Left lung (tissue), 10 donors: Measurements from ENCODE around the gene SOWAHD. TPM values are rescaled to one million over a fixed set of nuclear protein-coding genes. Genes with fewer than 3 reads are reported as not detected.
A peak's percentile ranks its signal among the peaks of the same experiment; 100 is the strongest.

ENCODE experiments used
- ATAC-seq: fragments of 200-7000 bp; cut with Tn5 transposase; one replicate; pipeline ENCODE4 v1.9.1; 2020; ENCODE audit warnings: moderate library complexity
- DNase-seq, 4 donors: peaks; one replicate each; pipeline ENCODE4 v3.0.0-alpha.2; 2013 to 2020
- H3K27ac ChIP-seq, 2 donors: fragments of 200-600 bp; sonication (generic) in 1 of 2; one replicate each; pipeline versions ENCODE4 v1.5.0 to v1.8.0; 2020 to 2021
- H3K27me3 ChIP-seq, 2 donors: fragments of 200-600 bp; sonication (generic) in 1 of 2; one replicate each; pipeline versions ENCODE4 v1.5.0 to v1.8.0; 2020 to 2021
- H3K36me3 ChIP-seq, 2 donors: fragments of 200-600 bp; sonication (generic) in 1 of 2; one replicate each; pipeline versions ENCODE4 v1.5.0 to v1.8.0; 2020 to 2021
- H3K4me1 ChIP-seq, 2 donors: fragments of 200-600 bp; one replicate each; pipeline ENCODE4 v1.8.0; 2021
- H3K4me3 ChIP-seq, 2 donors: fragments of 200-600 bp; sonication (generic) in 1 of 2; one replicate each; pipeline versions ENCODE4 v1.5.0 to v1.8.0; 2020 to 2021; ENCODE audit warnings: mild to moderate bottlenecking in 1 of 2
- H3K9me3 ChIP-seq, 2 donors: fragments of 200-600 bp; sonication (generic) in 1 of 2; one replicate each; pipeline versions ENCODE4 v1.5.0 to v1.8.0; 2020 to 2021
- CTCF ChIP-seq, 2 donors: fragments of 200-600 bp; sonication (generic) in 1 of 2; IDR thresholded peaks; one replicate each; pipeline versions ENCODE4 v1.5.0 to v1.8.0; 2021; ENCODE audit warnings: antibody characterized with exemption in 2 of 2
- intact Hi-C, 2 donors: fragments of 100-400 bp; cut with DNase I; formaldehyde crosslinking; loops; one replicate each; pipeline versions ENCODE4 v1.11.2 to v1.14.2; 2022
- polyA plus RNA-seq, 6 donors: library from polyadenylated mRNA; unstranded; fragments of 120-200 nt; gene quantifications; one replicate each; pipeline ENCODE4 v1.2.1, GENCODE V29; 2013; ENCODE audit not compliant: insufficient read length in 6 of 6
- total RNA-seq, 2 donors: library from RNA; stranded (reverse); fragmentation: NEBNext Ultra II Directional; extraction: Animal tissue kit (Norgen Biotek cat#: 25700); gene quantifications; one replicate each; pipeline ENCODE4 v1.2.1, GENCODE V29; 2021
- donor health status: DM: no; HTN: yes; CAD: no.
- donor health status: DM: no; HTN: no; CAD: no.

Gene SOWAHD
- total and polyA plus RNA-seq, 8 donors = 0.34 to 4.2 (median 0.64) TPM

GRCh38 chrX:119758731-119759247 is 401 bp downstream of the SOWAHD start:
- H3K4me3 ChIP-seq = peak overlapping the region; percentile 35 to 54
- peak; percentile 64 for ATAC-seq
- no peak for DNase-seq
- H3K36me3 ChIP-seq = no peaks in the 10 kb centered on the region
- intact Hi-C loops = no loop called here
- H3K9me3 ChIP-seq = no peaks in the 10 kb centered on the region
- H3K27ac ChIP-seq = peak overlapping the region in 1 of 2 donors; percentile 82
- TF ChIP-seq CTCF (IDR thresholded peaks at IDR 0.05) = no peak
- peaks cover 0 to 10% of the 10 kb centered on the region in 2 donors for H3K27me3 ChIP-seq
- peaks cover 0 to 16% of the 10 kb centered on the region in 2 donors for H3K4me1 ChIP-seq

- peak overlapping the region in 1 of 2 donors; percentile 54 for H3K4me3 ChIP-seq
These were observed 919 bp downstream of the SOWAHD start for GRCh38 chrX:119759248-119759766.

GRCh38 chrX:119760026-119760877 is 1.9 kb downstream of the SOWAHD start:
- no peak for TF ChIP-seq CTCF (IDR thresholded peaks at IDR 0.05)

More at GRCh38 chrX:119759248-119759766, 919 bp downstream of the SOWAHD start:
- TF ChIP-seq CTCF (IDR thresholded peaks at IDR 0.05) = no peak
- H3K36me3 ChIP-seq = no peaks in the 10 kb centered on the region
- DNase-seq (peak in 1 of 4 donors; percentile 64), ATAC-seq (no peak)
- H3K27ac ChIP-seq = peak overlapping the region in 1 of 2 donors; percentile 82
- intact Hi-C loops = no loop called here
- no peaks in the 10 kb centered on the region for H3K9me3 ChIP-seq
- H3K27me3 ChIP-seq = peaks cover 0 to 10% of the 10 kb centered on the region in 2 donors
- H3K4me1 ChIP-seq = peaks cover 0 to 16% of the 10 kb centered on the region in 2 donors

GRCh38 chrX:119762718-119763117 is 4.3 kb downstream of the SOWAHD start:
- Histone ChIP-seq H3K27me3 (peaks cover 0 to 10% of the 10 kb centered on the region in 2 donors), H3K36me3 (no peaks in the 10 kb centered on the region), H3K4me1 (peaks cover 0 to 3% of the 10 kb centered on the region in 2 donors), H3K27ac (no peak overlapping the region), H3K4me3 (no peak overlapping the region), H3K9me3 (no peaks in the 10 kb centered on the region)
- TF ChIP-seq CTCF (IDR thresholded peaks at IDR 0.05) = no peak
- intact Hi-C loops = no loop called here
- no peak for ATAC-seq
- no peak for DNase-seq

More at GRCh38 chrX:119760026-119760877, 1.9 kb downstream of the SOWAHD start:
- H3K27me3 ChIP-seq = peaks cover 0 to 10% of the 10 kb centered on the region in 2 donors
- no peaks in the 10 kb centered on the region for H3K9me3 ChIP-seq
- peak overlapping the region in 1 of 2 donors; percentile 82 for H3K27ac ChIP-seq
- H3K36me3 ChIP-seq = no peaks in the 10 kb centered on the region
- H3K4me1 ChIP-seq = peaks cover 0 to 16% of the 10 kb centered on the region in 2 donors
- DNase-seq (no peak), ATAC-seq (no peak)
- intact Hi-C loops = no loop called here
- peak overlapping the region in 1 of 2 donors; percentile 54 for H3K4me3 ChIP-seq

DNA sequence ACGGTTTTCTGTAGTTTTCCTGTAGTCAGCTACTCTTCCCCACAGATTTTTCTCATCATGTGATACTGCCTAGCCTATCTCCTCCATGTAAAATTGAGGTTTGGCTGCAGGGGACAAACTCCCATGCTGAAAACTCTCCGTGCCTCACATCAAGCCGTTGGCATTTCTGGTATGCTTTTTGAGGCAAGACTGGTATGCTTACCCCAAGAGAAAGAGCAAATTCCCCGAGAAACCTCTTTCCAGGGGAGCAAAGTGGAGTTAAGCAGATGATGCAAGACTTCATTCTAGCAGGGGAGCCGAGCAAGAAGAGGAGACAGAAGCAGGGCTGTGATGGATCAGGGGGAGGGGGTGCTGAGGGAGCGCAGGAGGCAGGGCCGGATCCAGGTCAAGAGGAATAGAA is 4.8 kb downstream of the SOWAHD start:
- intact Hi-C loops = no loop called here
- no peak for TF ChIP-seq CTCF (IDR thresholded peaks at IDR 0.05)
- Histone ChIP-seq H3K27ac (no peak overlapping the region), H3K9me3 (no peaks in the 10 kb centered on the region), H3K36me3 (no peaks in the 10 kb centered on the region), H3K27me3 (peaks cover 0 to 10% of the 10 kb centered on the region in 2 donors), H3K4me3 (no peak overlapping the region), H3K4me1 (no peaks in the 10 kb centered on the region)
- DNase-seq (no peak), ATAC-seq (no peak)
